Kidney (tissue), 14 donors: Measurements from ENCODE around the gene FRZB. TPM values are rescaled to one million over a fixed set of nuclear protein-coding genes. Genes with fewer than 3 reads are reported as not detected.

Experiments used
- DNase-seq, 5 donors: peaks; one replicate each; pipeline ENCODE4 v3.0.0-alpha.2; 2013 to 2020
- FAIRE-seq: peaks from 2 replicates; lab custom pipeline; 2012; peaks lifted over from hg19 to GRCh38; lab: Jason Lieb, UNC
- H3K27ac ChIP-seq, 2 donors: one replicate each; pipeline ENCODE4 v1.7.0; 2013; ENCODE audit warnings: low read depth in 2 of 2, low read length in 2 of 2, inconsistent platforms in 1 of 2
- H3K27me3 ChIP-seq: one replicate; pipeline ENCODE4 v1.7.1; 2013; ENCODE audit warnings: low read length, inconsistent platforms; ENCODE audit not compliant: control insufficient read depth, insufficient read depth
- H3K36me3 ChIP-seq, 3 donors: one replicate each; pipeline versions ENCODE4 v1.7.0 to v1.7.1; 2013; ENCODE audit warnings: low read length in 3 of 3, control low read depth in 1 of 3, inconsistent platforms in 1 of 3; ENCODE audit not compliant: insufficient read depth in 3 of 3, control insufficient read depth in 2 of 3
- H3K4me1 ChIP-seq, 3 donors: one replicate each; pipeline versions ENCODE4 v1.7.0 to v1.7.1; 2013; ENCODE audit warnings: low read length in 3 of 3, inconsistent platforms in 1 of 3, low read depth in 1 of 3; ENCODE audit not compliant: control insufficient read depth in 2 of 3, insufficient read depth in 2 of 3
- H3K4me3 ChIP-seq, 3 donors: one replicate each; pipeline versions ENCODE4 v1.7.0 to v1.8.1; 2013; ENCODE audit warnings: low read length in 3 of 3, control low read depth in 1 of 3, inconsistent platforms in 1 of 3
- H3K9ac ChIP-seq, 3 donors: one replicate each; pipeline versions ENCODE4 v1.7.0 to v1.7.1; 2013; ENCODE audit warnings: low read length in 3 of 3, control low read depth in 1 of 3, inconsistent platforms in 1 of 3
- H3K9me3 ChIP-seq, 3 donors: one replicate each; pipeline versions ENCODE4 v1.7.0 to v1.7.1; 2013; ENCODE audit warnings: low read length in 3 of 3, control low read depth in 1 of 3, inconsistent platforms in 1 of 3; ENCODE audit not compliant: control insufficient read depth in 2 of 3, insufficient read depth in 1 of 3
- CTCF ChIP-seq: IDR thresholded peaks from 3 replicates; pipeline ENCODE4 v1.5.1; 2012; ENCODE audit warnings: mild to moderate bottlenecking, moderate library complexity, borderline replicate concordance; ENCODE audit not compliant: insufficient read depth; ENCODE audit errors: extremely low read depth
- intact Hi-C: fragments of 100-400 bp; cut with DNase I; formaldehyde crosslinking; loops from one replicate; pipeline ENCODE4 v1.11.1; 2022
- polyA plus RNA-seq: library from polyadenylated mRNA; stranded (reverse); fragments of 350-450 nt; fragmentation: Illumina TruSeq; extraction: RNeasy Lipid Tissue Mini Kit (QIAGEN cat#74804); gene quantifications from one replicate; pipeline ENCODE4 v1.2.3, GENCODE V29; 2014; ENCODE audit warnings: low read depth, low replicate concordance; ENCODE audit not compliant: insufficient read depth
- total RNA-seq: library from RNA; stranded (reverse); fragmentation: NEBNext Ultra II Directional; extraction: Animal tissue kit (Norgen Biotek cat#: 25700); gene quantifications from one replicate; pipeline ENCODE4 v1.2.1, GENCODE V29; 2021
- donor health status: control.
- donor health status: control.
- donor health status: control.
- donor health status: control.
- donor health status: control.
- donor health status: DM: yes; HTN: yes; CAD: no.
- donor health status: Normal renal cell carcinoma (clear cell type).

Gene FRZB
- total and polyA plus RNA-seq, 2 donors from 2014 or later: 12.9 to 21.3 TPM

- no peaks in the 10 kb centered on the region for H3K36me3 ChIP-seq
- H3K9me3 ChIP-seq: no peaks in the 10 kb centered on the region
- no peak for DNase-seq
- FAIRE-seq: no peak
- no peak overlapping the region for H3K9ac ChIP-seq
- no peak overlapping the region for H3K4me3 ChIP-seq
- H3K27me3 ChIP-seq: no peaks in the 10 kb centered on the region
- H3K4me1 ChIP-seq: no peaks in the 10 kb centered on the region
- H3K27ac ChIP-seq: no peak overlapping the region
- no peak for TF ChIP-seq CTCF
- intact Hi-C loops: no loop called here
Measured at GRCh38 chr2:182833084-182833854, 33.2 kb downstream of the FRZB start.

GRCh38 chr2:182831921-182832320 lies 34.5 kb downstream of the FRZB start:
- no peak for TF ChIP-seq CTCF
- H3K4me3 ChIP-seq: no peak overlapping the region
- no peaks in the 10 kb centered on the region for H3K36me3 ChIP-seq
- H3K27ac ChIP-seq: no peak overlapping the region
- FAIRE-seq (no peak), DNase-seq (no peak)
- H3K9me3 ChIP-seq: no peaks in the 10 kb centered on the region
- H3K9ac ChIP-seq: no peak overlapping the region
- no peaks in the 10 kb centered on the region for H3K27me3 ChIP-seq
- intact Hi-C loops: no loop called here
- H3K4me1 ChIP-seq: no peaks in the 10 kb centered on the region

- FAIRE-seq (no peak), DNase-seq (no peak)
- H3K27ac ChIP-seq: no peak overlapping the region
- no peak for TF ChIP-seq CTCF
- H3K27me3 ChIP-seq: no peaks in the 10 kb centered on the region
- intact Hi-C loops: no loop called here
- no peaks in the 10 kb centered on the region for H3K4me1 ChIP-seq
- H3K36me3 ChIP-seq: no peaks in the 10 kb centered on the region
- H3K9me3 ChIP-seq: no peaks in the 10 kb centered on the region
- H3K4me3 ChIP-seq: no peak overlapping the region
- no peak overlapping the region for H3K9ac ChIP-seq
Measured at GRCh38 chr2:182831101-182831500, 35.3 kb downstream of the FRZB start.
